BE2C (cell line): ENCODE data around the gene MAN2A1.

Experiments used
- DNase-seq: peaks from one replicate; pipeline ENCODE4 v3.0.0-alpha.2; 2020
- H3K27me3 ChIP-seq: fragments of 250-450 bp; sonication (Bioruptor Pico); 2 replicates; pipeline ENCODE4 v1.5.1; 2020; ENCODE audit warnings: mild to moderate bottlenecking
- H3K36me3 ChIP-seq: fragments of 250-450 bp; sonication (Bioruptor Pico); 2 replicates; pipeline ENCODE4 v1.5.1; 2020; ENCODE audit warnings: mild to moderate bottlenecking
- H3K4me1 ChIP-seq: fragments of 250-450 bp; sonication (Bioruptor Pico); 2 replicates; pipeline ENCODE4 v1.5.1; 2020
- H3K4me3 ChIP-seq: 2 replicates; pipeline ENCODE4 v1.5.1; 2011; ENCODE audit warnings: low read depth, low read length
- H3K9me3 ChIP-seq: fragments of 250-450 bp; sonication (Bioruptor Pico); 2 replicates; pipeline ENCODE4 v1.5.1; 2020
- CTCF ChIP-seq: IDR thresholded peaks from 2 replicates; pipeline ENCODE4 v1.5.1; 2012; ENCODE audit warnings: mild to moderate bottlenecking, low read depth, low read length

MAN2A1 gene

GRCh38 chr5:109650493-109650892 lies 39.2 kb upstream of the MAN2A1 start:
- Histone ChIP-seq H3K27me3 (no peaks in the 10 kb centered on the region), H3K9me3 (no peaks in the 10 kb centered on the region), H3K36me3 (no peaks in the 10 kb centered on the region), H3K4me1 (peaks cover 6% of the 10 kb centered on the region), H3K4me3 (no peak overlapping the region)
- TF ChIP-seq CTCF, result no peak
- no peak for DNase-seq

- H3K9me3 ChIP-seq, result no peaks in the 10 kb centered on the region
These were observed 37.6 kb upstream of the MAN2A1 start for GRCh38 chr5:109652096-109652495.

GRCh38 chr5:109653042-109653441 lies 36.7 kb upstream of the MAN2A1 start:
- H3K36me3 ChIP-seq, result no peaks in the 10 kb centered on the region
- H3K9me3 ChIP-seq, result no peaks in the 10 kb centered on the region
- H3K4me1 ChIP-seq, result peaks cover 5% of the 10 kb centered on the region; the same call in 1 of the 2 replicates
- DNase-seq, result no peak
- no peak for TF ChIP-seq CTCF
- no peak overlapping the region for H3K4me3 ChIP-seq
- no peaks in the 10 kb centered on the region for H3K27me3 ChIP-seq

More at GRCh38 chr5:109652096-109652495, 37.6 kb upstream of the MAN2A1 start:
- Histone ChIP-seq H3K27me3 (no peaks in the 10 kb centered on the region), H3K36me3 (no peaks in the 10 kb centered on the region), H3K4me1 (peaks cover 5% of the 10 kb centered on the region; the same call in 1 of the 2 replicates), H3K4me3 (no peak overlapping the region)
- no peak for TF ChIP-seq CTCF
- no peak for DNase-seq

GRCh38 chr5:109653561-109654239 lies 36.0 kb upstream of the MAN2A1 start:
- no peak for DNase-seq
- Histone ChIP-seq H3K4me1 (peaks cover 5% of the 10 kb centered on the region; the same call in 1 of the 2 replicates), H3K4me3 (no peak overlapping the region), H3K9me3 (no peaks in the 10 kb centered on the region), H3K36me3 (no peaks in the 10 kb centered on the region), H3K27me3 (no peaks in the 10 kb centered on the region)
- no peak for TF ChIP-seq CTCF

- Histone ChIP-seq H3K4me1 (peaks cover 5% of the 10 kb centered on the region; the same call in 1 of the 2 replicates), H3K9me3 (no peaks in the 10 kb centered on the region), H3K27me3 (no peaks in the 10 kb centered on the region), H3K36me3 (no peaks in the 10 kb centered on the region), H3K4me3 (no peak overlapping the region)
- no peak for TF ChIP-seq CTCF
- DNase-seq, result no peak
These were observed 35.3 kb upstream of the MAN2A1 start for GRCh38 chr5:109654455-109654854.

- H3K4me1 ChIP-seq, result 0 out of 2 replicates have a peak, but pooled peaks cover 2% of the 10 kb centered on the region
- no peak for DNase-seq
- no peaks in the 10 kb centered on the region for H3K27me3 ChIP-seq
These were observed 33.9 kb upstream of the MAN2A1 start for GRCh38 chr5:109655841-109656240.

More at GRCh38 chr5:109655841-109656240, 33.9 kb upstream of the MAN2A1 start:
- no peak overlapping the region for H3K4me3 ChIP-seq
- H3K9me3 ChIP-seq, result no peaks in the 10 kb centered on the region
- TF ChIP-seq CTCF, result no peak
- no peaks in the 10 kb centered on the region for H3K36me3 ChIP-seq
